ENCODE data around the gene CDKN1A.

The CDKN1A gene

GRCh38 chr6:36685166-36685924 lies 6.8 kb downstream of the CDKN1A start:
- no peak for DNase-seq (ENCODE audit: low read depth in 1 of 2, low spot score in 1 of 2)
- H3K27ac ChIP-seq (replicated peaks) = no peak overlapping the region
- no peak for TF ChIP-seq GABPA (IDR thresholded peaks at IDR 0.05; ENCODE audit: low read depth)
- TF ChIP-seq POLR2AphosphoS5 (IDR thresholded peaks at IDR 0.05; ENCODE audit: low read depth) = no peak
- no peak for TF ChIP-seq REST (IDR thresholded peaks at IDR 0.05; ENCODE audit: insufficient replicate concordance, low read depth)
- TF ChIP-seq CTCF (IDR thresholded peaks at IDR 0.05; ENCODE audit: insufficient read depth, low read length) = no peak
- TF ChIP-seq SPI1 (IDR thresholded peaks at IDR 0.05; ENCODE audit: borderline replicate concordance, low read depth) = no peak

GRCh38 chr6:36685926-36686667 lies 7.6 kb downstream of the CDKN1A start:
- Histone ChIP-seq H3K27me3 (ENCODE audit: insufficient read depth, poor library complexity, severe bottlenecking) (no peaks in the 10 kb centered on the region), H3K4me3 (replicated peaks; ENCODE audit: insufficient read depth, low read length) (no peak overlapping the region), H3K27ac (replicated peaks) (no peak overlapping the region)
- DNase-seq (ENCODE audit: low read depth in 1 of 2, low spot score in 1 of 2) = peak in 1 of 2 experiments; percentile 63
- TF ChIP-seq POLR2AphosphoS5 (IDR thresholded peaks at IDR 0.05; ENCODE audit: low read depth) (no peak), CTCF (IDR thresholded peaks at IDR 0.05; ENCODE audit: insufficient read depth, low read length) (no peak), GABPA (IDR thresholded peaks at IDR 0.05; ENCODE audit: low read depth) (no peak)

More at GRCh38 chr6:36685166-36685924, 6.8 kb downstream of the CDKN1A start:
- H3K4me3 ChIP-seq (replicated peaks; ENCODE audit: insufficient read depth, low read length) = no peak overlapping the region
- no peaks in the 10 kb centered on the region for H3K27me3 ChIP-seq (ENCODE audit: insufficient read depth, poor library complexity, severe bottlenecking)

- H3K27ac ChIP-seq (replicated peaks) = no peak overlapping the region
- no peak for TF ChIP-seq POLR2AphosphoS5 (IDR thresholded peaks at IDR 0.05; ENCODE audit: low read depth)
- TF ChIP-seq GABPA (IDR thresholded peaks at IDR 0.05; ENCODE audit: low read depth) = no peak
- TF ChIP-seq CTCF (IDR thresholded peaks at IDR 0.05; ENCODE audit: insufficient read depth, low read length) = no peak
- no peak for TF ChIP-seq REST (IDR thresholded peaks at IDR 0.05; ENCODE audit: insufficient replicate concordance, low read depth)
- no peak for TF ChIP-seq SPI1 (IDR thresholded peaks at IDR 0.05; ENCODE audit: borderline replicate concordance, low read depth)
- no peak for DNase-seq (ENCODE audit: low read depth in 1 of 2, low spot score in 1 of 2)
Measured at GRCh38 chr6:36686668-36687513, 8.4 kb downstream of the CDKN1A start.

More at GRCh38 chr6:36686668-36687513, 8.4 kb downstream of the CDKN1A start:
- Histone ChIP-seq H3K27me3 (ENCODE audit: insufficient read depth, poor library complexity, severe bottlenecking) (no peaks in the 10 kb centered on the region), H3K4me3 (replicated peaks; ENCODE audit: insufficient read depth, low read length) (no peak overlapping the region)
